K562 (cell line): ENCODE data around the gene CRKL. TPM values are rescaled to one million over a fixed set of nuclear protein-coding genes. Genes with fewer than 3 reads are reported as not detected.
A peak's percentile ranks its signal among the peaks of the same experiment; 100 is the strongest.

Source experiments
- CC2D1A ChIP-seq: fragments of 450-650 bp; IDR thresholded peaks from 2 replicates; pipeline ENCODE4 v1.6.1; 2017; ENCODE audit warnings: mild to moderate bottlenecking
- CHCHD3 ChIP-seq: fragments of 250-450 bp; sonication (Bioruptor Pico); IDR thresholded peaks from 2 replicates; pipeline ENCODE4 v2.1.2; 2022; ENCODE audit warnings: mild to moderate bottlenecking
- HDAC1 ChIP-seq, 2 experiments: fragments of 450-650 bp; IDR thresholded peaks; 2 replicates each; pipeline ENCODE4 v1.6.1; 2016 to 2017; ENCODE audit warnings: inconsistent platforms in 1 of 2, mild to moderate bottlenecking in 1 of 2, moderate library complexity in 1 of 2
- HDAC2 ChIP-seq: fragments of 450-650 bp; IDR thresholded peaks from 2 replicates; pipeline ENCODE4 v1.6.1; 2016; ENCODE audit warnings: mild to moderate bottlenecking
- KAT8 ChIP-seq: fragments of 450-650 bp; IDR thresholded peaks from 2 replicates; pipeline ENCODE4 v1.6.1; 2016; ENCODE audit warnings: low read depth, mild to moderate bottlenecking
- MYBL2 ChIP-seq, 2 experiments: fragments of 450-650 bp in 1 of 2; sonication (generic) in 1 of 2; formaldehyde crosslinking in 1 of 2; IDR thresholded peaks; 2 replicates each; pipeline versions ENCODE4 v1.6.1 to v1.8.1; 2017 to 2022; ENCODE audit warnings: borderline replicate concordance in 1 of 2, inconsistent platforms in 1 of 2, low read depth in 1 of 2, mild to moderate bottlenecking in 1 of 2, missing genetic modification reagents in 1 of 2, moderate library complexity in 1 of 2
- ZBTB1 ChIP-seq: sonication (generic); formaldehyde crosslinking; IDR thresholded peaks from 2 replicates; pipeline ENCODE4 v1.8.1; 2023; ENCODE audit warnings: missing genetic modification reagents, low read depth, mild to moderate bottlenecking, borderline replicate concordance
- ZFX ChIP-seq: sonication (generic); formaldehyde crosslinking; IDR thresholded peaks from 2 replicates; pipeline ENCODE4 v1.8.0; 2022; ENCODE audit warnings: mild to moderate bottlenecking, missing genetic modification reagents, moderate library complexity
- ZNF766 ChIP-seq: fragments of 200-800 bp; sonication (Bioruptor generic); conservative IDR thresholded peaks from 2 replicates; pipeline ENCODE4 v1.6.1; 2016; ENCODE audit warnings: missing genetic modification characterization, missing compliant biosample characterization
- polyA plus RNA-seq, 8 experiments: library from polyadenylated mRNA; depleted of rRNA in 4 of 8; stranded (reverse) in 5 of 8; unstranded in 3 of 8; fragments of >200 nt; fragmentation: Nextera tagmentation in 2 of 8; fragmentation: Illumina TruSeq in 1 of 8; extraction: Ambion mirVana in 2 of 8; extraction: Trizol in 1 of 8; gene quantifications; 2 replicates each; pipeline versions ENCODE4 v1.2.1 to v1.2.3, GENCODE V29; 2011 to 2014; ENCODE audit warnings: inconsistent platforms in 1 of 8, missing spikeins in 1 of 8
- total RNA-seq, 7 experiments: library from RNA; depleted of rRNA in 6 of 7; stranded (reverse); fragments of >200 nt in 6 of 7; fragmentation: Illumina TruSeq in 2 of 7; extraction: Trizol in 2 of 7; gene quantifications; 2 replicates each; pipeline versions ENCODE4 v1.2.1 to v1.2.3, GENCODE V29; 2011 to 2021; ENCODE audit warnings: low replicate concordance in 1 of 7
- TF ChIP-seq, protein P1 (sequence below): fragments of 450-650 bp; IDR thresholded peaks from 2 replicates; pipeline ENCODE4 v1.6.1; 2016; ENCODE audit warnings: mild to moderate bottlenecking, moderate library complexity
- TF ChIP-seq, protein P2 (sequence below): fragments of 250-450 bp; sonication (Bioruptor Pico); IDR thresholded peaks from 2 replicates; pipeline ENCODE4 v1.4.0; 2020

Gene CRKL
- total and polyA plus RNA-seq, 9 of the 15 experiments (the other 6 are each of a cell fraction or from before 2014, with no cell fraction given) = 100 to 263 (median 124) TPM

- TF ChIP-seq, protein P1, sequence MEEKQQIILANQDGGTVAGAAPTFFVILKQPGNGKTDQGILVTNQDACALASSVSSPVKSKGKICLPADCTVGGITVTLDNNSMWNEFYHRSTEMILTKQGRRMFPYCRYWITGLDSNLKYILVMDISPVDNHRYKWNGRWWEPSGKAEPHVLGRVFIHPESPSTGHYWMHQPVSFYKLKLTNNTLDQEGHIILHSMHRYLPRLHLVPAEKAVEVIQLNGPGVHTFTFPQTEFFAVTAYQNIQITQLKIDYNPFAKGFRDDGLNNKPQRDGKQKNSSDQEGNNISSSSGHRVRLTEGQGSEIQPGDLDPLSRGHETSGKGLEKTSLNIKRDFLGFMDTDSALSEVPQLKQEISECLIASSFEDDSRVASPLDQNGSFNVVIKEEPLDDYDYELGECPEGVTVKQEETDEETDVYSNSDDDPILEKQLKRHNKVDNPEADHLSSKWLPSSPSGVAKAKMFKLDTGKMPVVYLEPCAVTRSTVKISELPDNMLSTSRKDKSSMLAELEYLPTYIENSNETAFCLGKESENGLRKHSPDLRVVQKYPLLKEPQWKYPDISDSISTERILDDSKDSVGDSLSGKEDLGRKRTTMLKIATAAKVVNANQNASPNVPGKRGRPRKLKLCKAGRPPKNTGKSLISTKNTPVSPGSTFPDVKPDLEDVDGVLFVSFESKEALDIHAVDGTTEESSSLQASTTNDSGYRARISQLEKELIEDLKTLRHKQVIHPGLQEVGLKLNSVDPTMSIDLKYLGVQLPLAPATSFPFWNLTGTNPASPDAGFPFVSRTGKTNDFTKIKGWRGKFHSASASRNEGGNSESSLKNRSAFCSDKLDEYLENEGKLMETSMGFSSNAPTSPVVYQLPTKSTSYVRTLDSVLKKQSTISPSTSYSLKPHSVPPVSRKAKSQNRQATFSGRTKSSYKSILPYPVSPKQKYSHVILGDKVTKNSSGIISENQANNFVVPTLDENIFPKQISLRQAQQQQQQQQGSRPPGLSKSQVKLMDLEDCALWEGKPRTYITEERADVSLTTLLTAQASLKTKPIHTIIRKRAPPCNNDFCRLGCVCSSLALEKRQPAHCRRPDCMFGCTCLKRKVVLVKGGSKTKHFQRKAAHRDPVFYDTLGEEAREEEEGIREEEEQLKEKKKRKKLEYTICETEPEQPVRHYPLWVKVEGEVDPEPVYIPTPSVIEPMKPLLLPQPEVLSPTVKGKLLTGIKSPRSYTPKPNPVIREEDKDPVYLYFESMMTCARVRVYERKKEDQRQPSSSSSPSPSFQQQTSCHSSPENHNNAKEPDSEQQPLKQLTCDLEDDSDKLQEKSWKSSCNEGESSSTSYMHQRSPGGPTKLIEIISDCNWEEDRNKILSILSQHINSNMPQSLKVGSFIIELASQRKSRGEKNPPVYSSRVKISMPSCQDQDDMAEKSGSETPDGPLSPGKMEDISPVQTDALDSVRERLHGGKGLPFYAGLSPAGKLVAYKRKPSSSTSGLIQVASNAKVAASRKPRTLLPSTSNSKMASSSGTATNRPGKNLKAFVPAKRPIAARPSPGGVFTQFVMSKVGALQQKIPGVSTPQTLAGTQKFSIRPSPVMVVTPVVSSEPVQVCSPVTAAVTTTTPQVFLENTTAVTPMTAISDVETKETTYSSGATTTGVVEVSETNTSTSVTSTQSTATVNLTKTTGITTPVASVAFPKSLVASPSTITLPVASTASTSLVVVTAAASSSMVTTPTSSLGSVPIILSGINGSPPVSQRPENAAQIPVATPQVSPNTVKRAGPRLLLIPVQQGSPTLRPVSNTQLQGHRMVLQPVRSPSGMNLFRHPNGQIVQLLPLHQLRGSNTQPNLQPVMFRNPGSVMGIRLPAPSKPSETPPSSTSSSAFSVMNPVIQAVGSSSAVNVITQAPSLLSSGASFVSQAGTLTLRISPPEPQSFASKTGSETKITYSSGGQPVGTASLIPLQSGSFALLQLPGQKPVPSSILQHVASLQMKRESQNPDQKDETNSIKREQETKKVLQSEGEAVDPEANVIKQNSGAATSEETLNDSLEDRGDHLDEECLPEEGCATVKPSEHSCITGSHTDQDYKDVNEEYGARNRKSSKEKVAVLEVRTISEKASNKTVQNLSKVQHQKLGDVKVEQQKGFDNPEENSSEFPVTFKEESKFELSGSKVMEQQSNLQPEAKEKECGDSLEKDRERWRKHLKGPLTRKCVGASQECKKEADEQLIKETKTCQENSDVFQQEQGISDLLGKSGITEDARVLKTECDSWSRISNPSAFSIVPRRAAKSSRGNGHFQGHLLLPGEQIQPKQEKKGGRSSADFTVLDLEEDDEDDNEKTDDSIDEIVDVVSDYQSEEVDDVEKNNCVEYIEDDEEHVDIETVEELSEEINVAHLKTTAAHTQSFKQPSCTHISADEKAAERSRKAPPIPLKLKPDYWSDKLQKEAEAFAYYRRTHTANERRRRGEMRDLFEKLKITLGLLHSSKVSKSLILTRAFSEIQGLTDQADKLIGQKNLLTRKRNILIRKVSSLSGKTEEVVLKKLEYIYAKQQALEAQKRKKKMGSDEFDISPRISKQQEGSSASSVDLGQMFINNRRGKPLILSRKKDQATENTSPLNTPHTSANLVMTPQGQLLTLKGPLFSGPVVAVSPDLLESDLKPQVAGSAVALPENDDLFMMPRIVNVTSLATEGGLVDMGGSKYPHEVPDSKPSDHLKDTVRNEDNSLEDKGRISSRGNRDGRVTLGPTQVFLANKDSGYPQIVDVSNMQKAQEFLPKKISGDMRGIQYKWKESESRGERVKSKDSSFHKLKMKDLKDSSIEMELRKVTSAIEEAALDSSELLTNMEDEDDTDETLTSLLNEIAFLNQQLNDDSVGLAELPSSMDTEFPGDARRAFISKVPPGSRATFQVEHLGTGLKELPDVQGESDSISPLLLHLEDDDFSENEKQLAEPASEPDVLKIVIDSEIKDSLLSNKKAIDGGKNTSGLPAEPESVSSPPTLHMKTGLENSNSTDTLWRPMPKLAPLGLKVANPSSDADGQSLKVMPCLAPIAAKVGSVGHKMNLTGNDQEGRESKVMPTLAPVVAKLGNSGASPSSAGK = no peak
- TF ChIP-seq ZFX (CRISPR knock-in tag) = no peak
- TF ChIP-seq ZNF766 (CRISPR knock-in tag) = no peak
- TF ChIP-seq KAT8 = no peak
- no peak for TF ChIP-seq HDAC2
- no peak for TF ChIP-seq MYBL2 (IDR thresholded peaks at IDR 0.05; ENCODE audit: low read depth)
- TF ChIP-seq MYBL2 (CRISPR knock-in tag; IDR thresholded peaks at IDR 0.05; ENCODE audit: borderline replicate concordance) = no peak
- no peak for TF ChIP-seq CHCHD3 (CRISPR knock-in tag)
- no peak for TF ChIP-seq HDAC1 (IDR thresholded peaks at IDR 0.05)
- 0 out of 2 replicates have a peak, but pooled peaks have one; percentile 39 for TF ChIP-seq ZBTB1
- no peak for TF ChIP-seq CC2D1A
- TF ChIP-seq, protein P2, sequence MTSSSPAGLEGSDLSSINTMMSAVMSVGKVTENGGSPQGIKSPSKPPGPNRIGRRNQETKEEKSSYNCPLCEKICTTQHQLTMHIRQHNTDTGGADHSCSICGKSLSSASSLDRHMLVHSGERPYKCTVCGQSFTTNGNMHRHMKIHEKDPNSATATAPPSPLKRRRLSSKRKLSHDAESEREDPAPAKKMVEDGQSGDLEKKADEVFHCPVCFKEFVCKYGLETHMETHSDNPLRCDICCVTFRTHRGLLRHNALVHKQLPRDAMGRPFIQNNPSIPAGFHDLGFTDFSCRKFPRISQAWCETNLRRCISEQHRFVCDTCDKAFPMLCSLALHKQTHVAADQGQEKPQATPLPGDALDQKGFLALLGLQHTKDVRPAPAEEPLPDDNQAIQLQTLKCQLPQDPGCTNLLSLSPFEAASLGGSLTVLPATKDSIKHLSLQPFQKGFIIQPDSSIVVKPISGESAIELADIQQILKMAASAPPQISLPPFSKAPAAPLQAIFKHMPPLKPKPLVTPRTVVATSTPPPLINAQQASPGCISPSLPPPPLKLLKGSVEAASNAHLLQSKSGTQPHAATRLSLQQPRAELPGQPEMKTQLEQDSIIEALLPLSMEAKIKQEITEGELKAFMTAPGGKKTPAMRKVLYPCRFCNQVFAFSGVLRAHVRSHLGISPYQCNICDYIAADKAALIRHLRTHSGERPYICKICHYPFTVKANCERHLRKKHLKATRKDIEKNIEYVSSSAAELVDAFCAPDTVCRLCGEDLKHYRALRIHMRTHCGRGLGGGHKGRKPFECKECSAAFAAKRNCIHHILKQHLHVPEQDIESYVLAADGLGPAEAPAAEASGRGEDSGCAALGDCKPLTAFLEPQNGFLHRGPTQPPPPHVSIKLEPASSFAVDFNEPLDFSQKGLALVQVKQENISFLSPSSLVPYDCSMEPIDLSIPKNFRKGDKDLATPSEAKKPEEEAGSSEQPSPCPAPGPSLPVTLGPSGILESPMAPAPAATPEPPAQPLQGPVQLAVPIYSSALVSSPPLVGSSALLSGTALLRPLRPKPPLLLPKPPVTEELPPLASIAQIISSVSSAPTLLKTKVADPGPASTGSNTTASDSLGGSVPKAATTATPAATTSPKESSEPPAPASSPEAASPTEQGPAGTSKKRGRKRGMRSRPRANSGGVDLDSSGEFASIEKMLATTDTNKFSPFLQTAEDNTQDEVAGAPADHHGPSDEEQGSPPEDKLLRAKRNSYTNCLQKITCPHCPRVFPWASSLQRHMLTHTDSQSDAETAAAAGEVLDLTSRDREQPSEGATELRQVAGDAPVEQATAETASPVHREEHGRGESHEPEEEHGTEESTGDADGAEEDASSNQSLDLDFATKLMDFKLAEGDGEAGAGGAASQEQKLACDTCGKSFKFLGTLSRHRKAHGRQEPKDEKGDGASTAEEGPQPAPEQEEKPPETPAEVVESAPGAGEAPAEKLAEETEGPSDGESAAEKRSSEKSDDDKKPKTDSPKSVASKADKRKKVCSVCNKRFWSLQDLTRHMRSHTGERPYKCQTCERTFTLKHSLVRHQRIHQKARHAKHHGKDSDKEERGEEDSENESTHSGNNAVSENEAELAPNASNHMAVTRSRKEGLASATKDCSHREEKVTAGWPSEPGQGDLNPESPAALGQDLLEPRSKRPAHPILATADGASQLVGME (CRISPR knock-in tag) = no peak
Observed at GRCh38 chr22:20885017-20885556, 32.1 kb upstream of the CRKL start (continued).
